ENCODE results near the gene OTOA. TPM values are rescaled to one million over a fixed set of nuclear protein-coding genes. Genes with fewer than 3 reads are reported as not detected.
"Not testable (repeated sequence)": the region's sequence is repeated elsewhere in the genome, so short reads cannot be mapped to it uniquely, and the experiment has no call there.

Gene OTOA
- total and polyA plus RNA-seq, 2 donors from 2014 or later, result 0.13 to 0.39 TPM

DNA sequence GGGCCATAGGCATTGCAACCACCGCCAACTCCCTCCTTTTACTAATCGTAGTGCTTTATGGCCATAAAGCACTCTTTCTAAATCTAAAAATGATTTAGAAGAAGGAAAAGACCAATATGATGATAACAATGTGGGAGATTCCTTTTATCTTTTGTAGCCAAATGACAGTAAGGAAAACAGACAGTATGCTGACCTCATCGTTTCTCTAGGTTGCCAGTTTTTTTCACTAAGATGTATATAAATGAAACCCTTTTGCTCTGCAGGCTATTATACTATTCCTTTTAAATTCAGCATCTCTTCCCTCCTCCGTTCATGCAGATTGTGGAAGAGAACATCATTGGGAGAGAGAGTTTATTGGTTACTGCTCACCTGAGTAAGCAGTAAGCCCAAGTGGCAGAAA is 25.3 kb downstream of the OTOA start:
- no peaks in the 10 kb centered on the region for H3K4me1 ChIP-seq (ENCODE audit: control insufficient read depth in 2 of 3, insufficient read depth in 2 of 3, low read depth in 1 of 3, low read length in 3 of 3)
- DNase-seq, result no peak
- no peak overlapping the region for H3K4me3 ChIP-seq (ENCODE audit: low read length in 3 of 3)
- no peak overlapping the region for H3K9ac ChIP-seq (ENCODE audit: low read length in 3 of 3)
- TF ChIP-seq, protein P1, sequence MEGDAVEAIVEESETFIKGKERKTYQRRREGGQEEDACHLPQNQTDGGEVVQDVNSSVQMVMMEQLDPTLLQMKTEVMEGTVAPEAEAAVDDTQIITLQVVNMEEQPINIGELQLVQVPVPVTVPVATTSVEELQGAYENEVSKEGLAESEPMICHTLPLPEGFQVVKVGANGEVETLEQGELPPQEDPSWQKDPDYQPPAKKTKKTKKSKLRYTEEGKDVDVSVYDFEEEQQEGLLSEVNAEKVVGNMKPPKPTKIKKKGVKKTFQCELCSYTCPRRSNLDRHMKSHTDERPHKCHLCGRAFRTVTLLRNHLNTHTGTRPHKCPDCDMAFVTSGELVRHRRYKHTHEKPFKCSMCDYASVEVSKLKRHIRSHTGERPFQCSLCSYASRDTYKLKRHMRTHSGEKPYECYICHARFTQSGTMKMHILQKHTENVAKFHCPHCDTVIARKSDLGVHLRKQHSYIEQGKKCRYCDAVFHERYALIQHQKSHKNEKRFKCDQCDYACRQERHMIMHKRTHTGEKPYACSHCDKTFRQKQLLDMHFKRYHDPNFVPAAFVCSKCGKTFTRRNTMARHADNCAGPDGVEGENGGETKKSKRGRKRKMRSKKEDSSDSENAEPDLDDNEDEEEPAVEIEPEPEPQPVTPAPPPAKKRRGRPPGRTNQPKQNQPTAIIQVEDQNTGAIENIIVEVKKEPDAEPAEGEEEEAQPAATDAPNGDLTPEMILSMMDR (IDR thresholded peaks at IDR 0.05; ENCODE audit: borderline replicate concordance, extremely low read depth, insufficient read depth), result no peak
- no peaks in the 10 kb centered on the region for H3K27me3 ChIP-seq (ENCODE audit: control insufficient read depth, insufficient read depth, low read length)
- FAIRE-seq, result no peak
- intact Hi-C loops (cut with DNase I), result no loop called here
- H3K36me3 ChIP-seq (ENCODE audit: control insufficient read depth in 2 of 3, insufficient read depth in 3 of 3, low read length in 3 of 3), result no peaks in the 10 kb centered on the region
- no peak overlapping the region for H3K27ac ChIP-seq (ENCODE audit: low read depth in 2 of 2, low read length in 2 of 2)
- H3K9me3 ChIP-seq (ENCODE audit: control insufficient read depth in 2 of 3, insufficient read depth in 1 of 3, low read length in 3 of 3), result peaks cover 0 to 2% (median 2%) of the 10 kb centered on the region in 3 donors

- FAIRE-seq; H3K36me3 ChIP-seq (ENCODE audit: control insufficient read depth in 2 of 3, insufficient read depth in 3 of 3, low read length in 3 of 3); H3K27me3 ChIP-seq (ENCODE audit: control insufficient read depth, insufficient read depth, low read length); DNase-seq; H3K4me3 ChIP-seq (ENCODE audit: low read length in 3 of 3); H3K4me1 ChIP-seq (ENCODE audit: control insufficient read depth in 2 of 3, insufficient read depth in 2 of 3, low read depth in 1 of 3, low read length in 3 of 3); intact Hi-C loops (cut with DNase I); H3K9me3 ChIP-seq (ENCODE audit: control insufficient read depth in 2 of 3, insufficient read depth in 1 of 3, low read length in 3 of 3); H3K27ac ChIP-seq (ENCODE audit: low read depth in 2 of 2, low read length in 2 of 2); H3K9ac ChIP-seq (ENCODE audit: low read length in 3 of 3): not testable (repeated sequence)
These were observed 27.2 kb downstream of the OTOA start for GRCh38 chr16:21690967-21691366.

DNA sequence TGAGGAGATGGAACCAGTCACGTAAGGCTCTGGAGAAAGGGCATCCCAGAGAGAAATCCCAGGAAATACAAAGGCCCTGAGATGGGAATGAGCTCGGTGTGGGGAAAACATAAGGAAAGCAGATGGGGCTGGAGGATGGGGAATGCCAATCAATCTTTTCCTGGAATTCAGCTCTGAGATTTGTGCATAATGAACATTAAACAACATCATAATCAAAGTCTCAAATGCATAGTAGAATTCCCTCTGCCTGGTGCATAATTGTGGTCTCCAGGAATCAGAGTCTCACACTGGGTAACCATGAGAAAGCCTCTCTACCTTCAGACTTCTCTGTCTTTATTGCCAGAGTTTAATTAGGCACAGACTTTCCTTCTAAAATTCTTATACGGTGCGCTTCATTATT is 30.8 kb downstream of the OTOA start:
- Histone ChIP-seq H3K4me1 (ENCODE audit: control insufficient read depth in 2 of 3, insufficient read depth in 2 of 3, low read depth in 1 of 3, low read length in 3 of 3) (no peaks in the 10 kb centered on the region), H3K27me3 (ENCODE audit: control insufficient read depth, insufficient read depth, low read length) (no peaks in the 10 kb centered on the region), H3K9ac (ENCODE audit: low read length in 3 of 3) (no peak overlapping the region), H3K27ac (ENCODE audit: low read depth in 2 of 2, low read length in 2 of 2) (no peak overlapping the region), H3K36me3 (ENCODE audit: control insufficient read depth in 2 of 3, insufficient read depth in 3 of 3, low read length in 3 of 3) (no peaks in the 10 kb centered on the region), H3K9me3 (ENCODE audit: control insufficient read depth in 2 of 3, insufficient read depth in 1 of 3, low read length in 3 of 3) (no peaks in the 10 kb centered on the region), H3K4me3 (ENCODE audit: low read length in 3 of 3) (no peak overlapping the region)
- no peak for DNase-seq
- intact Hi-C loops (cut with DNase I), result no loop called here
- TF ChIP-seq, protein P1 (IDR thresholded peaks at IDR 0.05; ENCODE audit: borderline replicate concordance, extremely low read depth, insufficient read depth), result no peak
- no peak for FAIRE-seq

- Histone ChIP-seq H3K4me1 (ENCODE audit: control insufficient read depth in 2 of 3, insufficient read depth in 2 of 3, low read depth in 1 of 3, low read length in 3 of 3) (no peaks in the 10 kb centered on the region), H3K36me3 (ENCODE audit: control insufficient read depth in 2 of 3, insufficient read depth in 3 of 3, low read length in 3 of 3) (no peaks in the 10 kb centered on the region), H3K27me3 (ENCODE audit: control insufficient read depth, insufficient read depth, low read length) (no peaks in the 10 kb centered on the region), H3K9me3 (ENCODE audit: control insufficient read depth in 2 of 3, insufficient read depth in 1 of 3, low read length in 3 of 3) (no peaks in the 10 kb centered on the region), H3K9ac (ENCODE audit: low read length in 3 of 3) (no peak overlapping the region), H3K27ac (ENCODE audit: low read depth in 2 of 2, low read length in 2 of 2) (no peak overlapping the region), H3K4me3 (ENCODE audit: low read length in 3 of 3) (no peak overlapping the region)
- TF ChIP-seq, protein P1 (IDR thresholded peaks at IDR 0.05; ENCODE audit: borderline replicate concordance, extremely low read depth, insufficient read depth), result no peak
- intact Hi-C loops (cut with DNase I), result no loop called here
- FAIRE-seq (no peak), DNase-seq (no peak)
These were observed 33.3 kb downstream of the OTOA start for GRCh38 chr16:21697032-21697431.

Measured in kidney (tissue), 14 donors.